Measurements from ENCODE around the gene CDC14A. TPM values are rescaled to one million over a fixed set of nuclear protein-coding genes. Genes with fewer than 3 reads are reported as not detected.

CDC14A gene
- total and polyA plus RNA-seq, 2 of the 8 experiments (the other 6 are each of a cell fraction or from before 2014, with no cell fraction given): 3.2 to 8.9 TPM

GRCh38 chr1:100351095-100351887 lies 1.0 kb upstream of the CDC14A start (continued):
- TF ChIP-seq YY1 (IDR thresholded peaks at IDR 0.05; ENCODE audit: low read depth, low read length) (peak; percentile 92), ASH2L (IDR thresholded peaks at IDR 0.05; ENCODE audit: low read length) (no peak), TBP (IDR thresholded peaks at IDR 0.05; ENCODE audit: low read depth, low read length) (peak; percentile 83), ZNF274 (IDR thresholded peaks at IDR 0.05; ENCODE audit: borderline replicate concordance, extremely low read depth, low read length) (no peak), ATF3 (IDR thresholded peaks at IDR 0.05; ENCODE audit: insufficient read depth, low read depth, low read length) (no peak), RNF2 (IDR thresholded peaks at IDR 0.05; ENCODE audit: borderline replicate concordance, low read depth, low read length, missing control alignments, poor library complexity, severe bottlenecking) (no peak), CBX8 (IDR thresholded peaks at IDR 0.05; ENCODE audit: borderline replicate concordance, low read depth, low read length) (no peak), USF2 (IDR thresholded peaks at IDR 0.05; ENCODE audit: low read length) (no peak), CBX5 (IDR thresholded peaks at IDR 0.05; ENCODE audit: low read depth, low read length) (no peak), CTBP2 (IDR thresholded peaks at IDR 0.05; ENCODE audit: borderline replicate concordance, insufficient read depth, insufficient read length, low read length) (no peak), JUND (IDR thresholded peaks at IDR 0.05; ENCODE audit: low read length) (no peak), NANOG (IDR thresholded peaks at IDR 0.05; ENCODE audit: insufficient read depth, low read depth, low read length, poor library complexity, severe bottlenecking) (no peak), SAP30 (IDR thresholded peaks at IDR 0.05; ENCODE audit: insufficient read depth, insufficient replicate concordance, low read length) (no peak), BACH1 (IDR thresholded peaks at IDR 0.05; ENCODE audit: low read length) (no peak), TAF1 (IDR thresholded peaks at IDR 0.05; ENCODE audit: low read depth, low read length) (peak; percentile 93), KDM1A (IDR thresholded peaks at IDR 0.05; ENCODE audit: borderline replicate concordance, low read length) (0 out of 2 replicates have a peak, but pooled peaks have one; percentile 10), CREB1 (IDR thresholded peaks at IDR 0.05) (no peak; the same call in 1 of the 2 replicates), FOSL1 (IDR thresholded peaks at IDR 0.05; ENCODE audit: insufficient read depth, low read depth, low read length) (no peak), E2F6 (IDR thresholded peaks at IDR 0.05) (peak; percentile 73), POU5F1 (IDR thresholded peaks at IDR 0.05; ENCODE audit: low read depth, low read length) (no peak)

Measured in H1 (cell line).